HG02981 (cell line): Measurements from ENCODE around the gene MAMDC2.
"Not testable (repeated sequence)": the region's sequence is repeated elsewhere in the genome, so short reads cannot be mapped to it uniquely, and the experiment has no call there.

Experiments
- ATAC-seq: cut with Tn5 transposase; IDR thresholded peaks from one replicate; pipeline ENCODE4 v1.9.1; 2021; ENCODE audit warnings: mild to moderate bottlenecking, moderate library complexity; ENCODE audit not compliant: unreplicated experiment

The MAMDC2 gene

DNA sequence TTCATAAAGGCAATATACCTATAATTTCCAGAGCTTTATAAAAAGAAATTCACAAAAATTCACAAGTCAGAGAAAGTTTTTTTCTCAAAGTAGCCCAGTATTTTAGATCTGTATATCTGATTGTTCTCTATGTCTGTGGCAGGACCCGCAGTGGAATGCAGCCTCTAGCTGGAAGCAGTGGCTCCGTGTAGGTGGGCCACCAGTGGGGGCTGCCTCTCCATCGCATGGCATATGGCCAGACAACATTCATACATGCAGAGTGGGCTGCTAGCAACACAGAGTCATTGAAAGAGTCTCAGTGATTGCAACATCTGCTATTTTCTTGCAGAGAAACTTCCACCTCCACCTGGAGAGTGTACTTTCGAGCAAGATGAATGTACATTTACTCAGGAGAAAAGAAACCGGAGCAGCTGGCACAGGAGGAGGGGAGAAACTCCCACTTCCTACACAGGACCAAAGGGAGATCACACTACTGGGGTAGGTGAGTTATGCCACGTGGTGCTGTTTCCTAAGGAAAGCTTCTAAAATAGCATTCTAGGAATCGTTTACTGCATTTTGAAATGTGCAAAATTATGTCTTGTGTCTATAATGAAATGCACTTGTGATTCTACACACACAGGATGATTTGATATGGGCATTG lies 126.6 kb downstream of the MAMDC2 start:
- no peak for ATAC-seq

DNA sequence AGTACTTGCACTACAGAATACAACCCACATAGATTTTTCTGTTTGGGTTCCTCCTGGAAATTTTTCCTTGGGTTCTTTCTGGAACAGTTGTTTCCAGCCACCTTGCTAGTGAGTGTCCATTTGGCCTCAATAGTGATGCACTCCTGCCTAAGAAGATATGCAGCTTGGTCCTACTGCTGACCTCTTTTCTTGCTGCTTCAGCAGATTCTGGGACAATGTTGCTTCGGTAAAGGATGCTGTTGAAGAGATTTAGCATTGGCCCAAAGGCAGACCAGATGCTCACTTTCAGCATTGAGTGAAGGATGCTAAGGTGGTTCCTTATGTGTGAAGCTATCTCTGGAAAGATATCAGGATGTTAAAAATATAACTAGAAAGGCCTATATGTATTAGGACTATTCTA lies 128.9 kb downstream of the MAMDC2 start:
- ATAC-seq, result no peak

DNA sequence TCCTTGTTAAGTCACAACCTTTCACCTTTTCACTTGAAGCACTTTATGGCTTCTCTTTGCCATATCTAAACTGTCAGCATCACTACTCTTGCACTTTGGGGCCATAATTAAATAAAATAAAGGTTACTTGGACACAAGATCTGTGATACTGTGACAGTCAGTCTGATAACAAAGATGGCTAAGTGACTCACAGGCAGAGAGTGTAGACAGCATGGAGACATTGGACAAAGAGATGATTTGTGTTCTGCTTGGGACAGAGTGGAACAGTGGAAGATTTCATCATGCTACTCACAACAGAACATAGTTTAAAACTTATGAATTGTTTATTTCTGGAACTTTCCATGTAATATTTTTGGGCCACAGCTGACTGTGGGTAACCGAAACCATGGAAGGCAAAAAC lies 133.5 kb downstream of the MAMDC2 start:
- ATAC-seq, result no peak

DNA sequence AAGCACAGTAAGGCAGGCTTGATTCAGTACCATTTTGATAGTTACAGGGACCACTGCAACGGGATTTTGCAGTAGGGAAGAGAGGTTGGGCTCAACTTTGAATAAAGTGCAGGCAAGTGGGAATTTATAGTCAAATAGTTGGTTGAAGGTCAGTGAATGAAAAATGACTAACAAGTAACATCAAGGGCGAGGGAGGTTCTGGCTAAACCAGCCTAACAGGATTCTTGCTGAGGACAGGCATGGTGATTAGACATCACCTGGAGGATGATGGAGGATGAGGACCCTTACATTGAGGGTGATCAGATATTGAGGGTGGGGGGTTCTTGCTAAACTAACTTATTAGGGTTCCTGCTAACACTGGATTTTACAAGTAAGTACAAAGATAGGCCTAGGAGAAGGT lies 149.1 kb downstream of the MAMDC2 start:
- ATAC-seq, result no peak

DNA sequence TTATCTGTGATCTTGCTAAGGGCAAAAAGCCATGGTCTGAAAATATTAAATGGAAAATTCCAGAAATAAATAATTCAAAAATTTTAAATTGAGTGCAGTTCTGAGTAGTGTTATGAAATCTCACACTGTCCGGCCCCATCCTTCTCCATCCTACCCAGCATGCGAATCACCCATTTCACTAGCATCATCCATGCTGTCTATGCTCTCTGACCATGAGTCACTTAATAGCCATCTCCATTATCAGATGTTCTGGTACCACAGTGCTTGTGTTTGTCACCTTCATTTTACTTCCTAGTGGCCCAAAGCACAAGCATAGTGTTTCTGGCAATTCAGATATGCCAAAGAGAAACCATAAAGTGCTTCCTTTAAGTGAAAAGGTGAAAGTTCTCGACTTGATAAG lies 151.8 kb downstream of the MAMDC2 start:
- ATAC-seq, result no peak

DNA sequence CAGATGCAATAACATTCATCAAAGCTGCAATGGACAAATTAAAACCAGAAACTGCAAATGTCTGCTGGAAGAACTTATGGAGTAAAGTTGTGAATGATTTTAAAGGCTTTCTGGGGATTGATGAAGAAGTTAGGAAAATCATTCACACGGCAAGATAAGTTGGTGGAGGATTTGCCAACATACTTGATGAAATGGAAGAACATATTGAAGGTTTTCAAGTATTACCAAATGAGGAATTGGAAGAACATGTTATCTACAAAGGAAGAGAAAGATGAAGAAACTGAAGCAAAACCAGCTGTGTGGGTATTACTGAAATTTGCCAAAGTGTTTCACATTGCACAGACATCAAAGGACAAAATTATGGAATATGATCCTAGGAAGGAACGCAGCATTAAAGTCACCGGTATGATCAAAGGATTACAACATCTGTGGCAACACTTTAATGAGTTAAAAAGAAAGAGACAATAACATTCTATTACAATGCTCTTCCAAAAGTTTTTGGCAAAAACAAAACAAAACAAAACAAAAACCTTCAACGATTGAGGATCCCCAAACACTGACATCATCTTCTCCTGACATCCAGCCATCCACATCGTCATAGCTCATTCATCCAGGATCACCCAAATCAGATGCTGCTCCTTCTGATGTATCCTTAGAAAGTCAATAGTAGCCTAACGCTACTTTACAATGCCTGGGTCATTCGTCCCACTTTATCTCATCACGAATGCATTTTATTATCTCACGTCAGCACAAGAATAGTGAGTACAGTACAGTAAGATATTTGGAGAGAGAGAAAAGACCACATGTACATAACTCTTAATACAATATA lies 153.8 kb downstream of the MAMDC2 start:
- ATAC-seq, result no peak

DNA sequence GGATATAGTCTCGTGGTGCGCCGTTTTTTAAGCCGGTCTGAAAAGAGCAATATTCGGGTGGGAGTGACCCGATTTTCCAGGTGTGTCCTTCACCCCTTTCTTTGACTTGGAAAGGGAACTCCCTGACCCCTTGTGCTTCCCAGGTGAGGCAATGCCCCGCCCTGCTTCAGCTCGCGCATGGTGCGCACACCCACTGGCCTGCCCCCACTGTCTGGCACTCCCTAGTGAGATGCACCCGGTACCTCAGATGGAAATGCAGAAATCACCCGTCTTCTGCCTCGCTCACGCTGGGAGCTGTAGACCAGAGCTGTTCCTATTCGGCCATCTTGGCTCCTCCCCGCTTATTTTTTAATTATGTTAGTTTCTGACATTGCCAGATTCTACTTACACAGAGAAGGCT lies 161.1 kb downstream of the MAMDC2 start:
- ATAC-seq, result not testable (repeated sequence)

DNA sequence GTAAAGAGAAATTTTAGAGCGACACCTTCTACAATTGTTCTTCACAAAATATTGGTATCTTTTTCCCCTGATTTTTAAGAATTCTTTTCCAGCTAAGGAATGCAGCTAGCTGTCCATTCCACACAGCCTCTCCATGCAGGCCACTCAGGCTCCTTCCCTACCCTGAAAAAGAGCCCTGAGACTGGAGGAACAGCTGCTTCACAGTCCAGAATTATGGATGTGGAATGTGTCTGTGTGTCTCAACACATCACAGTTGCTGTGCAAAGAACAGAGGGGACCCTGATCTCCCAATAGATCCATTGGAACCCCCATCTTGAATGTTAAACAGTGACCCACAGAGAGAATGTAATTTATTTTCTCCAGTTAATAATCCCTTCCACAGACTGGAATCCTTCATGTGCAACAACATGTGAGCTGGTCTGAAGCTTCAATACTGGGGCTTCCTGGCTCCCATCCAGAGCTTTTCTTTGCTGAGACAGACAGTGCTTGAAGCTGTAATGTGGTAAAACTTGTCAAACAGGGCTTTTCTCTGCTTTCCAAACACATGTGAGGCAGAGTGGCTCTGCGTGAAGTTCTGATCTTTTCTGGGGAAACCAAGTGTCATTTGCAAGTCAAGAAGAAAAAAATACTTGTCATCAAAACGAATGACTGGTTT lies 161.8 kb downstream of the MAMDC2 start:
- no peak for ATAC-seq

DNA sequence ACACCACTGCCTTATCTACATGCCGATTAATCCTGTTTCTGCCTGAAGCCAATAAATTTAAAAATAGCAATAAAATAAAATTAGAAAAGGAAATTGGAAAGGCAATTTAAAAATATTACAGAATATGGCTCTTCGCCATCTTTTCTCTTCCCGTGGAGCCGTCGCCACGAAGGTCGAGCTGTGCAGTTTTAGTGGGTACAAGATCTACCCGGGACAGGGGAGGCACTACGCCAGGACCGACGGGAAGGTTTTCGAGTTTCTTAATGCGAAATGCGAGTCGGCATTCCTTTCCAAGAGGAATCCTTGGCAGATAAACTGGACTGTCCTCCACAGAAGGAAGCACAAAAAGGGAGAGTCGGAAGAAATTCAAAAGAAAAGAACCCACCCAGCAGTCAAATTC lies 173.4 kb downstream of the MAMDC2 start:
- ATAC-seq, result no peak

DNA sequence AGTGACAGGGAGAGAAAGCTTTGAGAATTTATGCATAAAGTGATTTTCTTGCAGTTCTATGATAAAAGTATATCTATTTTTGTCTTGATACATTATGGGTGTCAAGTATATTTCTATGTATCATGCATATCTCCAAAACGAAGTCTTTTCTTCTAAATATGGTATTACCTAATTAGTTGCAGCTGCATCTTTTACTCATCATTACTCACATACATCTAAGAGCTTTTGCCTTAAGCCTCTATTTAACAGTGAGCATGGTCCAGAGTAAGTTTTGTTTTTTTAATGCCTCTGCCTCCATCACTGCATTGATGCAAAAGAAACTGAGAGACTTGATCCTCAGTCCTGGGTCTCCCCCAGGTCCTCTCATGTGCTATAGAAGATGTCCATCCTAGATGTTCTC lies 175.1 kb downstream of the MAMDC2 start:
- no peak for ATAC-seq

DNA sequence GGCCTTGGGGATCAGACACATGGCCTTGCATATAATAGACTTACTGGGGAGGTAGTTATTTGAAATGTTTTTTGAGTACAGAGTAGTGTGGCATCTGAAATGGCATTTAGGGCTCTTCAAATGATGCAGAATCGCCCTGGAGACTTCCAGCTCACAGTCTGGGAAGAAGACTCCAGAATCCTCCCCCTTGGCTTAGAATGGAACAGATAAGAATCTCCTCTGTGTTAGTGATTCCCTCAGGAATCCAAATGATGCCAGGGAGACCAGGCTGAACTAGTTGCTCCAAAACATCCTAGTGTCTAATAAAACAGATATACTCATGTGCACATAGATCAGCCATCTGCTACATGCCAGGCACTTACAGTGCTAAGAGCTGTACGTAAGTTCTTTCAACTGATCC lies 176.6 kb downstream of the MAMDC2 start:
- ATAC-seq, result no peak

DNA sequence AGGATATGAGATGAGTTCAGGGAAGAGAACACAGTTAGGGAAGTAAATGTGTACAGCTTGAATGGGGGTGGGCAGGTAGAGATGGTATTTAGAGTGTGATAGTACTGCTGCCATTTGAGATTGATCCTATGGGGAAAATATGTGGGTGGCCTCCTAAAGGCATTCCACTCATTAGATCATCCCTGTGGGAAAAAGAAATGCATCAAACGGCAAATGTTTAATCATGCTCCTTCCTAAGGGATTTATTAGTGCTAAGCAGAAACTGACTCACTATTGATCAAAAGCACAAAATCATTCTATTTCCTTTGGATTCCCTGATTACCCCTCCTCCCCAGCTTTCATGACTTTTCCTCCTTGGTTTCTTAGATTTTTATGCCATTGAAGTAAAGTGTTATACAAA lies 178.7 kb downstream of the MAMDC2 start:
- ATAC-seq, result no peak

DNA sequence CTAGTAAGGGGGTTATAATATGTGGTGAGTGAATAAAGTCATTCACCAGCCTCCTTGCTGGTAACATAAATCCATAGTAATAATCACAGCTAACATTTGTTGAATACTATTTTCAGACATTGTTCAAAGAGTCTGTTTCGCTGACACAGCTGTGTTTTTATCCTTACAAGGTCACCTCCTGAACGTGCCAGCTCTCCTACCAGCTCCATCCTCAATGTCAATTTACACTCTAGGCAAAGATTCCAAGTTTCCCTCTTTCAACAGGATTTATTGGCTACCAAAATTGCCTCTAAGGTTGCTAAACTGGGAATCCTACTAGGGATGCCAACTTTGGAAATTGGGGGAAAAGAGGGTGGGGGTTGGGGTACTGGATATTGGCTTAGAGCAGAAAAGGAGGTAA lies 184.5 kb downstream of the MAMDC2 start:
- no peak for ATAC-seq

DNA sequence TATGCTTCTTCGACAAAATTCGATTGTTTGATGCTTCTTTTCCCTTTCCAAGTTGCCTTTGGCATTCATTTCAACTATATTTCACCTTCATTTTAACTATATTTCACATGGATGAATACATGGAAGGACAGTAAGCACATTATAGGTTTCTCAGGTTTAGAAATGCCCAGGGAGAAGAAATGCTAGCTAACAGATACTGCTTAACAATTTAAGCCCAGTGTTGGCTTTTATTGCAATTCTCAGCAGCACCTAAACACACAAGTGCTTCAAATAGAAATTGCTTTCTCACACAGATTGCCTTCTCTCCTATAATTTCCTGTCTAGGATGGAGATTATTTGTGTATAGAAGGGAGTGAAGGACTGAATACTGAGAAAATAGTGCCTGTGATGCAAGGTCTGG lies 185.0 kb downstream of the MAMDC2 start:
- no peak for ATAC-seq

DNA sequence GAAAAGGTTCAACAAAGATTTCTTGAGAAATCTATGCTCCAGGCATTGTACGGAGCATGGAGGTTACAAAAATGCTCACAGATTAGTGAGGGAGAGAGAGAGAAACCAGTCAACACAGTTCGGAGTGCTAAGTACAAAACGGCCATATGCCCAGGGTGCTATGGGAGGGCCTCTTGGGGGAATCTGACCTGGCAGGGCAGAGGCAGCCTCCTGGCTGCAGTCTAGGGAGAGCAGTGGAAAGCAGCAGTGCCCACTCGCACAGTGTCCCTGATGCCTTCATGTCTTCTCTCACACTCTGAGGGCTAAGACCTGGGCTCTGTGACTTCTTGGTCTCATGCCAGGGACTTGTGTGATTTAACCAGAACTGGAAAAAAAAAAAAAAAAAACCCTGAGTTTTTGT lies 185.4 kb downstream of the MAMDC2 start:
- ATAC-seq, result no peak

DNA sequence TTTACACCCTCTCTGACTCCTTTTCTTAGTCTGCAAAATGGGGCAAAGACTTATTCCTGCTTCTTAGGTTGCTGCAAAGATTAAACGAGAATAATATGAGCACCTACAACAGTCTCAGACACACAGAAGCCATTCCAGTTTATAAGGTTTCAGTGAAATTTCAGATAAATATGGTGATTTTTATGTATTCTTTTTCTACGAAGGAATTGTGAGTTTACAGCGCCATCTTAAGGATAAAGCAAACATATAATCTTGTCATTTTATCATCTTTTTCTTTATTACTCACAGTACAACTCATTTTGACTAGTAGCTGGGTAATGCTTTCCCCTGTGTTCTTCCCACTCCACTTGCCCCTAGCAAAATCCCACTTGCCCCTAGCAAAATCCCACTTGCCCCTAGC lies 185.9 kb downstream of the MAMDC2 start:
- ATAC-seq, result no peak

DNA sequence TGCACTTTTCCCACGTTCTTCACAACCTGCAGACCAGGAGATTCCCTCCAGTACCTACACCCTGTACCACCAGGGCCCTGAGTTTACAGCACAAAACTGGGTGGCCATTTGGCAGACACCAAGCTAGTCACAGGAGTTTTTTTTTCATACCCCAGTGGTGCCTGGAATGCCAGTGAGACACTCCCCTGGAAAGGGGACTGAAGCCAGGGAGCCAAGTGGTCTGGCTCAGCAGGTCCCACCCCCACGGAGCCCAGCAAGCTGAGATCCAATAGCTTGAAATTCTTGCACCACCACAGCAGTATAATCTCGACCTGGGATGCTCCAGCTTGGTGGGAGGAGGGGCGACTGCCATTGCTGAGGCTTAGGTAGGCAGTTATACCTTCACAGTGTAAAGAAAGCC lies 188.8 kb downstream of the MAMDC2 start:
- no peak for ATAC-seq

DNA sequence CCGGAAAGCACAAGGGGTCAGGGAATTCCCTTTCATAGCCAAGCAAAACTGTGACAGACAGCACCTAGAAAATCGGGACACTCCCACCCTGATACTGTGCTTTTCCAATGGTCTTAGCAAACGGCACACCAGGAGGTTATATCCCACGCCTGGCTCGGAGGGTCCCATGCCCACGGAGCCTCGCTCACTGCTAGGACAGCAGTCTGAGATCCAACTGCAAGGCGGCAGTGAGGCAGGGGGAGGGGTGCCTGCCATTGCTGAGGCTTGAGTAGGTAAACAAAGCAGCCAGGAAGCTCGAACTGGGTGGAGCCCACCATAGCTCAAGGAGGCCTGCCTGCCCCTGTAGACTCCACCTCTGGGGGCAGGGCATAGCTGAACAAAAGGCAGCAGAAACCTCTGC lies 190.6 kb downstream of the MAMDC2 start:
- not testable (repeated sequence) for ATAC-seq

DNA sequence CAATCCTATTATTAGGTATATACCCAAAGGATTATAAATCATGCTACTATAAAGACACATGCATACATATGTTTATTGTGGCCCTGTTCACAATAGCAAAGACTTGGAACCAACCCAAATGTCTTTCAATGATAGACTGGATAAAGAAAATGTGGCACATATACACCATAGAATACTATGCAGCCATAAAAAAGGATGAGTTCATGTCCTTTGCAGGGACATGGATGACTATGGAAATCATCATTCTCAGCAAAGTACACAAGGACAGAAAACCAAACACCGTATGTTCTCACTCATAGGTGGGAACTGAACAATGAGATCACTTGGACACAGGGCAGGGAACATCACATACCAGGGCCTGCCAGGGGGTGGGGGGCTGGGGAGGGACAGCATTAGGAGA lies 202.3 kb downstream of the MAMDC2 start:
- ATAC-seq, result not testable (repeated sequence)

DNA sequence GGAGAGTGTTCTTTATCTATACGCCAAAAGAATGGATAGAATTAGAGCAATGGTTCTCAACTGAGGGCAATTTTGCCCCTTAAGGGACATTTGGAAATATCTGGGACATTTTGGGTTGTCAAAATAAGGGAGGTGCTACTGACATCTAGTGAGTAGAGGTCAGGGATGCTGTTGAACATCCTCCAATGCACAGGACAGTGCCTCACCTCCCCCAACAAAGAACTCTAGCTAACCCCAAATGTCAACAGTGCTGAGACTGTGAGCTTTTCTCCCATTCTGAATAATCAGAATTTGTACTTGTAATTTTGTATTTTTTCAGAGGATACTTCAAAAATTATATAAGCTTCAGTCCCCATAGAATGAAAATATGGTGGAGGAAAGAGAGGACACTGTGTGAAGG lies 206.6 kb downstream of the MAMDC2 start:
- no peak for ATAC-seq

DNA sequence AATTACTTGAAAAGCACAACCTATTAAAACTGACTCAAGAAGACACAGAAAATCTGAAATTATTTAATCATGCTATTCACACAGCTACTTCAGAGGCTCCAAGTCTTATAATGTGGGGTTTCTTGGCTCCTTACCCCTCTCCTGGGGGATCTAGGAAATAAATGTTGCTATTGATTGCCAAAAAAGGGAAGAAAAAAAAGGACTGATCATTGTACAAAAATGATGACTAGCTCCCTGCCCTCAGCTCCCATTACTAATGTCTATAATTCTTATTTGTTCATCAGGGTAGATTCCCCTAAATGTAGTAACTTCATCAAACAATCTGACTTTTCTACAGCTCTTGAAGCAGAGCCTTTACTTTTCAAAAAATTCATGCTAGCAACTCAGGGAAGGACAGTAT lies 211.8 kb downstream of the MAMDC2 start:
- ATAC-seq, result no peak

DNA sequence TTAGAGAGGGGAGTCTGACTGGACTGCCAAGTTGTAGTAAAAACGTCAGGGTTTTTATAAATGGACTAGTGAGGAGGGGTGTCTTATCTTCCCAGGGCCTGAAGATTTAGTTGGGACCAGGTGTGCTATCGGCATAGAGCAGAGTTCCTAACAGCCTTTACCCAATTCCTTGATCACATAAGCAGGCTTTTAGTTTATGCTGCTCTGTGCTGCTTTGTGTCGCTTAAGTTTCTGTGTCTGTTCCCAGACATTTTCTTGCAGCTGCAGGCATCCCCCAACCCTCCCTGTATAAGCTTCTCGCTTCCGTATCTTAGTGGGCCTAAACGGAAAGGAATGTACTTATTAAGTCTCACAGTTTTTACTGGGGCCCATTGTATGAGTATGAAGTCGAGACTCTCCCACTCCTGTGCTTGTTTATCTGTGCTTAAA lies 212.5 kb downstream of the MAMDC2 start:
- no peak for ATAC-seq
